ENCODE data around the gene TAF13. TPM values are rescaled to one million over a fixed set of nuclear protein-coding genes. Genes with fewer than 3 reads are reported as not detected.
A peak's percentile ranks its signal among the peaks of the same experiment; 100 is the strongest.

TAF13 gene
- total RNA-seq (2021; ENCODE audit: unreplicated experiment) (27.3 TPM), Bru-seq, nascent RNA (percentile 78 among the genes with signal in this experiment), BruChase-seq, experiment 1, labeled RNA remaining after a 6-hour chase (percentile 91 among the genes with signal in this experiment), BruChase-seq, experiment 2, labeled RNA remaining after a 2-hour chase (percentile 78 among the genes with signal in this experiment)
- polyA plus RNA-seq (2012), result 11.8 and 13.7 TPM in 2 replicates
- long read RNA-seq, partial matches to known transcripts, result 7 of 7 reads
- long read RNA-seq, other reads (novel, unspliced or antisense), result 0 of 7 reads

GRCh38 chr1:109075531-109076490 is at the start of gene TAF13:
TSS of gene TAF13 (minus strand) at chr1:109076003. CDS start at chr1:109075947, 56 bp downstream.
- H3K36me3 ChIP-seq (ENCODE audit: control insufficient read depth in 1 of 2, insufficient read depth in 2 of 2, low read length in 2 of 2), result no peaks in the 10 kb centered on the region
- peak; percentile 88 for DNase-seq (ENCODE audit: low read depth, low spot score)
- ATAC-seq, result peak; percentile 95
- intact Hi-C loops (cut with micrococcal nuclease), result loop anchor here (1.0 kb wide), 1 partner anchor 24 kb away; no protein-coding TSS in a partner anchor
- peaks cover 21 to 29% of the 10 kb centered on the region in 2 experiments for H3K4me1 ChIP-seq (ENCODE audit: control insufficient read depth in 1 of 2, insufficient read depth in 2 of 2, low read length in 2 of 2)
- no peaks in the 10 kb centered on the region for H3K27me3 ChIP-seq (ENCODE audit: insufficient read depth, low read length)
- H3K79me2 ChIP-seq (ENCODE audit: insufficient read depth, low read length), result peaks cover 26% of the 10 kb centered on the region
- H3K4me3 ChIP-seq (replicated peaks in 1 of 2; ENCODE audit: low read depth in 1 of 2, low read length in 2 of 2), result peak within 1 kb of the TSS; percentile 65 to 83
- no peaks in the 10 kb centered on the region for H3K9me2 ChIP-seq (ENCODE audit: insufficient read depth)
- peak within 1 kb of the TSS; percentile 86 for H3K4me2 ChIP-seq (ENCODE audit: low read length)
- no peak within 1 kb of the TSS for H2AFZ ChIP-seq (ENCODE audit: low read depth, low read length, poor library complexity, severe bottlenecking)
- H3K27ac ChIP-seq (ENCODE audit: low read depth, low read length), result peak within 1 kb of the TSS; percentile 70
- H3K9me3 ChIP-seq (ENCODE audit: control insufficient read depth in 1 of 2, insufficient read depth in 1 of 2, low read depth in 1 of 2, low read length in 2 of 2), result no peaks in the 10 kb centered on the region
- ChIA-PET POLR2A (interaction anchor here (0.8 to 2.3 kb wide), 9 partner anchors 9 to 34 kb away, joined by 3 to 9 read pairs (median 5); partner anchors contain the start of genes TMEM167B and WDR47), RAD21 (ENCODE audit: low non-redundant PET in 1 of 2, low total read pairs in 2 of 2, uncharacterized antibody in 2 of 2, unreplicated experiment in 2 of 2) (interaction anchor here (1.0 to 1.2 kb wide), 2 partner anchors 24 to 33 kb away, joined by 3 read pairs; partner anchors contain the start of gene WDR47 (in 1 of the 2)), CTCF (interaction anchor here (1.1 to 1.2 kb wide), 2 partner anchors 15 to 24 kb away, joined by 3 read pairs; partner anchors contain the start of gene TMEM167B)
- H4K20me1 ChIP-seq (ENCODE audit: insufficient read depth), result no peaks in the 10 kb centered on the region
- H3K9ac ChIP-seq (ENCODE audit: low read length), result peak within 1 kb of the TSS; percentile 78
- TSS peak; percentile 99 for BruUV-seq (replicated peaks)
- peak; percentile 11; the same call in 1 of the 2 replicates for TF ChIP-seq FOSL1 (IDR thresholded peaks at IDR 0.05; ENCODE audit: low read depth)
- 0 out of 2 replicates have a peak, but pooled peaks have one; percentile 23 for TF ChIP-seq EGR1 (IDR thresholded peaks at IDR 0.05; ENCODE audit: low read depth)
- no peak for TF ChIP-seq ZBTB33 (IDR thresholded peaks at IDR 0.05; ENCODE audit: extremely low read depth, insufficient replicate concordance, low read length)
- 0 out of 2 replicates have a peak, but pooled peaks have one; percentile 11 for TF ChIP-seq JUND (IDR thresholded peaks at IDR 0.05)
- peak; percentile 41; the same call in 1 of the 2 replicates for TF ChIP-seq SRF (IDR thresholded peaks at IDR 0.05; ENCODE audit: low read depth)
- no peak for TF ChIP-seq EZH2phosphoT487 (IDR thresholded peaks at IDR 0.05; ENCODE audit: borderline replicate concordance)
- TF ChIP-seq ELF1 (IDR thresholded peaks at IDR 0.05; ENCODE audit: borderline replicate concordance, low read depth), result peak; percentile 50; the same call in 1 of the 2 replicates
- TF ChIP-seq, protein P1, sequence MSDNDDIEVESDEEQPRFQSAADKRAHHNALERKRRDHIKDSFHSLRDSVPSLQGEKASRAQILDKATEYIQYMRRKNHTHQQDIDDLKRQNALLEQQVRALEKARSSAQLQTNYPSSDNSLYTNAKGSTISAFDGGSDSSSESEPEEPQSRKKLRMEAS (IDR thresholded peaks at IDR 0.05), result peak; percentile 89
- TF ChIP-seq, protein P2, sequence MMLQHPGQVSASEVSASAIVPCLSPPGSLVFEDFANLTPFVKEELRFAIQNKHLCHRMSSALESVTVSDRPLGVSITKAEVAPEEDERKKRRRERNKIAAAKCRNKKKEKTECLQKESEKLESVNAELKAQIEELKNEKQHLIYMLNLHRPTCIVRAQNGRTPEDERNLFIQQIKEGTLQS (IDR thresholded peaks at IDR 0.05), result no peak
- TF ChIP-seq POLR2A (IDR thresholded peaks at IDR 0.05; ENCODE audit: borderline replicate concordance, extremely low read depth, insufficient read depth, insufficient read length), result peak; percentile 92
- peak; percentile 48; the same call in 1 of the 2 replicates for TF ChIP-seq SP1 (IDR thresholded peaks at IDR 0.05; ENCODE audit: low read depth)
- no peak for TF ChIP-seq CEBPB (IDR thresholded peaks at IDR 0.05; ENCODE audit: low read depth)
- TF ChIP-seq POLR2AphosphoS5 (IDR thresholded peaks at IDR 0.05; ENCODE audit: low read depth, low read length), result peak; percentile 96
- no peak for TF ChIP-seq ZNF274 (IDR thresholded peaks at IDR 0.05; ENCODE audit: low read depth, low read length)
- no peak for TF ChIP-seq CTCF (IDR thresholded peaks at IDR 0.05 in 2 of 3, conservative IDR thresholded peaks at IDR 0.05 in 1 of 3; ENCODE audit: borderline replicate concordance in 1 of 3, insufficient read depth in 1 of 3, low read depth in 2 of 3, low read length in 2 of 3)
- TF ChIP-seq ZFX (IDR thresholded peaks at IDR 0.05), result peak; percentile 93
